Activated CD4-positive, alpha-beta T cell treated with anti-CD3 and anti-CD28 coated beads, Interleukin-2, Interleukin-4, amounts not matched to agents 100 ng/mL and 50 ng/mL, durations not matched to agents 16 hours and 8 hours (primary cell): Measurements from ENCODE around the gene SLX9.

Experiments
- DNase-seq: peaks from one replicate; pipeline ENCODE4 v3.0.0-alpha.2; 2020; ENCODE audit warnings: low spot score

SLX9 gene

GRCh38 chr21:44947930-44948331 lies 8.1 kb downstream of the SLX9 start:
- no peak for DNase-seq

GRCh38 chr21:44948426-44949120 lies 8.7 kb downstream of the SLX9 start:
- no peak for DNase-seq

GRCh38 chr21:44949161-44949778 lies 9.4 kb downstream of the SLX9 start:
- DNase-seq, result no peak

- peak; percentile 77 for DNase-seq
Measured at GRCh38 chr21:44949779-44950198, 10.0 kb downstream of the SLX9 start.

GRCh38 chr21:44950351-44950750 lies 10.5 kb downstream of the SLX9 start:
- no peak for DNase-seq

- no peak for DNase-seq
Measured at GRCh38 chr21:44951186-44951915, 11.5 kb downstream of the SLX9 start.

GRCh38 chr21:44952116-44952928 lies 12.5 kb downstream of the SLX9 start:
- no peak for DNase-seq

GRCh38 chr21:44952929-44953627 lies 13.2 kb downstream of the SLX9 start:
- DNase-seq, result no peak

- DNase-seq, result no peak
Measured at GRCh38 chr21:44953628-44954021, 13.8 kb downstream of the SLX9 start.

- DNase-seq, result no peak
Measured at GRCh38 chr21:44954281-44954771, 14.5 kb downstream of the SLX9 start.

- DNase-seq, result no peak
Measured at GRCh38 chr21:44955141-44955797, 15.4 kb downstream of the SLX9 start.

- no peak for DNase-seq
Measured at GRCh38 chr21:44955798-44956175, 16.0 kb downstream of the SLX9 start.

GRCh38 chr21:44956356-44957046 lies 16.7 kb downstream of the SLX9 start:
- DNase-seq, result no peak

- DNase-seq, result no peak
Measured at GRCh38 chr21:44957047-44957831, 17.4 kb downstream of the SLX9 start.

- DNase-seq, result no peak
Measured at GRCh38 chr21:44957901-44958451, 18.1 kb downstream of the SLX9 start.

- DNase-seq, result no peak
Measured at GRCh38 chr21:44958471-44959191, 18.8 kb downstream of the SLX9 start.

GRCh38 chr21:44959376-44960091 lies 19.7 kb downstream of the SLX9 start:
- no peak for DNase-seq
